ENCODE measurements around the gene FAM114A1.

GRCh38 chr4:38979511-38980230 lies 112.1 kb downstream of the FAM114A1 start:
- TF ChIP-seq TCF7L2 (IDR thresholded peaks at IDR 0.05; ENCODE audit: low read depth, low read length): no peak
- TF ChIP-seq CTCF (IDR thresholded peaks at IDR 0.05): no peak
